Measurements from ENCODE around the gene DHX35. TPM values are rescaled to one million over a fixed set of nuclear protein-coding genes. Genes with fewer than 3 reads are reported as not detected.

The DHX35 gene
- total and polyA plus RNA-seq, 10 of the 15 experiments (the other 5 are each of a cell fraction or from before 2014, with no cell fraction given): 4.3 to 21.6 (median 14.9) TPM

GRCh38 chr20:39075731-39076130, 113.6 kb downstream of the DHX35 start:
- SMC1A ChIA-PET (ENCODE audit: uncharacterized antibody, unreplicated experiment): interaction anchor here (1.4 to 2.3 kb wide), 3 partner anchors 10 to 26 kb away, joined by 5 to 6 read pairs (median 5); no protein-coding TSS in a partner anchor
- Histone ChIP-seq H3K27me3 (replicated peaks in 1 of 2; ENCODE audit: control insufficient read depth in 2 of 2, insufficient read depth in 2 of 2, low read length in 1 of 2) (peaks cover 0 to 3% of the 10 kb centered on the region in 2 experiments; a peak in 3 of 4 replicates), H2AFZ (ENCODE audit: control insufficient read depth, low read depth, low read length) (no peak overlapping the region), H3K9me3 (replicated peaks; ENCODE audit: control insufficient read depth, insufficient read depth, low read length) (no peaks in the 10 kb centered on the region), H3K4me2 (ENCODE audit: control insufficient read depth, insufficient read depth) (no peak overlapping the region), H3K4me3 (no peak overlapping the region), H3K36me3 (ENCODE audit: control insufficient read depth in 2 of 2, insufficient read depth in 2 of 2, low read length in 1 of 2) (no peaks in the 10 kb centered on the region), H3K9ac (ENCODE audit: control insufficient read depth, insufficient read depth, low read length) (no peak overlapping the region), H4K20me1 (ENCODE audit: control insufficient read depth, insufficient read depth) (no peaks in the 10 kb centered on the region), H3K79me2 (ENCODE audit: control insufficient read depth, insufficient read depth, low read length) (no peaks in the 10 kb centered on the region), H3K27ac (ENCODE audit: control insufficient read depth, insufficient read depth) (no peak overlapping the region), H3K4me1 (ENCODE audit: control insufficient read depth, insufficient read depth, low read length) (no peaks in the 10 kb centered on the region)
- CTCF ChIA-PET: interaction anchor here (4.6 kb wide), 1 partner anchor 25 kb away, joined by 49 read pairs; no protein-coding TSS in a partner anchor
- WGBS (ENCODE audit: insufficient coverage, insufficient replicate concordance, low lambda C conversion rate, missing lambda C conversion rate): 66% methylated on average over 2 of the region's 2 CpGs
- TF ChIP-seq ZBED1 (IDR thresholded peaks at IDR 0.05; ENCODE audit: borderline replicate concordance) (no peak), RAD51 (IDR thresholded peaks at IDR 0.05) (no peak), ATF2 (IDR thresholded peaks at IDR 0.05; ENCODE audit: low read length) (no peak), KDM1A (IDR thresholded peaks at IDR 0.05; ENCODE audit: borderline replicate concordance) (no peak), CBX5 (IDR thresholded peaks at IDR 0.05; ENCODE audit: low read depth) (no peak), KAT2A (conservative IDR thresholded peaks at IDR 0.05; ENCODE audit: control insufficient read depth, low read depth, low read length) (no peak), PAX8 (IDR thresholded peaks at IDR 0.05) (no peak), DPF2 (IDR thresholded peaks at IDR 0.05) (no peak), SUZ12 (IDR thresholded peaks at IDR 0.05; ENCODE audit: unreplicated experiment) (no peak), SMAD1 (IDR thresholded peaks at IDR 0.05; ENCODE audit: low read depth, partially characterized antibody) (no peak)
- no peak for DNase-seq (ENCODE audit: low read depth, low spot score)
- ATAC-seq: no peak
- no peak for FAIRE-seq
- RAD21 ChIA-PET (ENCODE audit: unreplicated experiment): interaction anchor here (2.7 kb wide), 1 partner anchor 26 kb away, joined by 17 read pairs; no protein-coding TSS in a partner anchor
- intact Hi-C loops (cut with micrococcal nuclease; ENCODE audit: unreplicated experiment): loop anchor here (10.0 kb wide), 1 partner anchor 59 kb away; no protein-coding TSS in a partner anchor
- POLR2A ChIA-PET: no interaction called here
- no TSS peak for BruUV-seq (replicated peaks)
- in situ Hi-C loops (cut with MboI): no loop called here
